WERI-Rb-1 (cell line): Measurements from ENCODE around the gene USP9X.
"Not testable (repeated sequence)": the region's sequence is repeated elsewhere in the genome, so short reads cannot be mapped to it uniquely, and the experiment has no call there.

ENCODE experiments used
- DNase-seq: peaks from one replicate; pipeline ENCODE4 v3.0.0-alpha.2; 2020
- H3K27ac ChIP-seq: fragments of 250-450 bp; sonication (Bioruptor Pico); 2 replicates; pipeline ENCODE4 v1.5.1; 2020; ENCODE audit warnings: mild to moderate bottlenecking, moderate library complexity
- H3K27me3 ChIP-seq: fragments of 250-450 bp; sonication (Bioruptor Pico); 2 replicates; pipeline ENCODE4 v1.5.1; 2021; ENCODE audit warnings: mild to moderate bottlenecking, low read depth, moderate library complexity; ENCODE audit not compliant: insufficient read depth, severe bottlenecking
- H3K36me3 ChIP-seq: fragments of 250-450 bp; sonication (Bioruptor Pico); 2 replicates; pipeline ENCODE4 v1.5.1; 2020; ENCODE audit warnings: mild to moderate bottlenecking, moderate library complexity
- H3K4me3 ChIP-seq: 2 replicates; pipeline ENCODE4 v1.5.1; 2011; ENCODE audit warnings: low read depth, mild to moderate bottlenecking, control low read depth, low read length
- H3K9me3 ChIP-seq: fragments of 250-450 bp; sonication (Bioruptor Pico); 2 replicates; pipeline ENCODE4 v1.5.1; 2021; ENCODE audit warnings: mild to moderate bottlenecking, moderate library complexity; ENCODE audit not compliant: severe bottlenecking
- TF ChIP-seq, protein P1 (sequence below): IDR thresholded peaks from 2 replicates; pipeline ENCODE4 v1.5.1; 2011; ENCODE audit warnings: low read depth, mild to moderate bottlenecking, control low read depth, inconsistent platforms, low read length

The USP9X gene

DNA sequence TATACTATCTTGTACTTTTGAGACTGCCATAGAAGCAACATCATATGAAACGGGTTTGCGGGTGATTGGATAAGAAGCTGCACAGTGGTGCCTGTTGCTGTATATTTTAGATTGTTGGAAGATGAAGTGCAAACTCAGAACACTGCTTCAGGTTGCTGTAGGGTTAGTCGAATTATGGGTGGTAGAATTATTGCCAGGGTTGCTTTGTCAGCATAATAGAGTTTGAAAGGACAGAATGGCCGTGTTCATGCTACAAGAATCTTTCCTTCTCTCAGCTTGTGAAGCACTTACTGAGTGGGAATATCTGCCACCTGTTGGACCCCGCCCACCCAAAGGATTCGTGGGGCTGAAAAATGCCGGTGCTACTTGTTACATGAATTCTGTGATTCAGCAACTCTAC lies 115.5 kb downstream of the USP9X start:
- H3K27ac ChIP-seq, result no peak overlapping the region
- TF ChIP-seq, protein P1, sequence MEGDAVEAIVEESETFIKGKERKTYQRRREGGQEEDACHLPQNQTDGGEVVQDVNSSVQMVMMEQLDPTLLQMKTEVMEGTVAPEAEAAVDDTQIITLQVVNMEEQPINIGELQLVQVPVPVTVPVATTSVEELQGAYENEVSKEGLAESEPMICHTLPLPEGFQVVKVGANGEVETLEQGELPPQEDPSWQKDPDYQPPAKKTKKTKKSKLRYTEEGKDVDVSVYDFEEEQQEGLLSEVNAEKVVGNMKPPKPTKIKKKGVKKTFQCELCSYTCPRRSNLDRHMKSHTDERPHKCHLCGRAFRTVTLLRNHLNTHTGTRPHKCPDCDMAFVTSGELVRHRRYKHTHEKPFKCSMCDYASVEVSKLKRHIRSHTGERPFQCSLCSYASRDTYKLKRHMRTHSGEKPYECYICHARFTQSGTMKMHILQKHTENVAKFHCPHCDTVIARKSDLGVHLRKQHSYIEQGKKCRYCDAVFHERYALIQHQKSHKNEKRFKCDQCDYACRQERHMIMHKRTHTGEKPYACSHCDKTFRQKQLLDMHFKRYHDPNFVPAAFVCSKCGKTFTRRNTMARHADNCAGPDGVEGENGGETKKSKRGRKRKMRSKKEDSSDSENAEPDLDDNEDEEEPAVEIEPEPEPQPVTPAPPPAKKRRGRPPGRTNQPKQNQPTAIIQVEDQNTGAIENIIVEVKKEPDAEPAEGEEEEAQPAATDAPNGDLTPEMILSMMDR, result no peak
- no peak for DNase-seq
- no peaks in the 10 kb centered on the region for H3K27me3 ChIP-seq
- H3K9me3 ChIP-seq, result no peaks in the 10 kb centered on the region
- H3K36me3 ChIP-seq, result peaks cover 90% of the 10 kb centered on the region
- no peak overlapping the region for H3K4me3 ChIP-seq

DNA sequence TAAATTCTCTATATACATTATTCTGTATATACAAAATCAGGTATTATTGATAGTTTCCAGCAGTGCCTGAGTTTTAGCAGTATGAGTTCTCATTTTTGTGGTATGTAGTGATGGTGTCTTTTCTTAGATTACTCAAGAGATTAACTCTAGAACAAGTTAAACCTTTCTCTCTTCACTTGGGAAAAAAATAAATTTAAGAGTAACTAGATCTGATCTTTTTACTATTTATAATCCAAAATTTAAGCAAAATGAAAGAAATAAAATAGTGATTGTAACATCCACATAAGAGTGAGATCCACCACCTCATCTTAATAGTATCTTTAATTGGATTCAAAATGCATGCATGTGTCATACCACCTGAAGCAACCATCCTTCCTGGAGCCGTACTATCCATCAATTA lies 124.6 kb downstream of the USP9X start:
- TF ChIP-seq, protein P1, result no peak
- H3K27ac ChIP-seq, result no peak overlapping the region
- peaks cover 70% of the 10 kb centered on the region for H3K36me3 ChIP-seq
- no peak overlapping the region for H3K4me3 ChIP-seq
- H3K9me3 ChIP-seq, result peaks cover 6% of the 10 kb centered on the region
- no peaks in the 10 kb centered on the region for H3K27me3 ChIP-seq
- no peak for DNase-seq

DNA sequence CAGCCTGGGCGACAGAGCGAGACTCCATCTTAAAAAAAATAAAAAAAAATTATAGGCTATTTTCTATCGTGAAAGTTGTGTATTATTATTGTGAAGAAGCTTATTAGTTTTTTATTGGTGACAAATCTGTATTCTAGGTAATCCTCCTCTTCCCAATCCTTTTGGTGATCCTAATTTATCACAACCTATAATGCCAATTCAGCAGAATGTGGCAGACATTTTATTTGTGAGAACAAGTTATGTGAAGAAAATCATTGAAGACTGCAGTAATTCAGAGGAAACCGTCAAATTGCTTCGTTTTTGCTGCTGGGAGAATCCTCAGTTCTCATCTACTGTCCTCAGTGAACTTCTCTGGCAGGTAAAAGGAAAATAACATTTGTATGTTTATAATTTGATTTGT lies 139.4 kb downstream of the USP9X start:
- Histone ChIP-seq H3K4me3 (no peak overlapping the region), H3K27me3 (no peaks in the 10 kb centered on the region), H3K27ac (no peak overlapping the region), H3K36me3 (peaks cover 71% of the 10 kb centered on the region), H3K9me3 (no peaks in the 10 kb centered on the region)
- TF ChIP-seq, protein P1, result no peak
- no peak for DNase-seq

DNA sequence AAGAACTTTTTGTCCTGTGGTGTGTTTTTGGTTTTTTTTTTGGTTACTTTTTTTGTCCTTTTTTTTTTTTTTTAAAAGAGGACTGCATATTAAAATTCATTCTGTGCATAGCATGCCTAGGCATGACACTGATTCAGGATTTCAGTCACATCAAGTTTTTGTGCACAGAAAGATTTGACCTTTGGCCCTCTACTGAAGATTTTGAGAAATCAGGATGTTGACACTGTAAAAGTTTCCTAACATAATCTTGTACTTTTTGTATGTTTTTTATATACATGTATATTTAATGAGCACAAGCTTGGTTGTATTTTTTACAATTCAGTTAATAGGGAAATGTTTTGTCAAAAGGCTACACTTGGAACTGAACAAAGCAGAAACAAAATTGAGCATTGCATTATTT lies 148.7 kb downstream of the USP9X start:
- no peak for DNase-seq
- Histone ChIP-seq H3K36me3 (peaks cover 40% of the 10 kb centered on the region), H3K27me3 (no peaks in the 10 kb centered on the region), H3K9me3 (no peaks in the 10 kb centered on the region), H3K4me3 (no peak overlapping the region), H3K27ac (no peak overlapping the region)
- TF ChIP-seq, protein P1, result no peak

DNA sequence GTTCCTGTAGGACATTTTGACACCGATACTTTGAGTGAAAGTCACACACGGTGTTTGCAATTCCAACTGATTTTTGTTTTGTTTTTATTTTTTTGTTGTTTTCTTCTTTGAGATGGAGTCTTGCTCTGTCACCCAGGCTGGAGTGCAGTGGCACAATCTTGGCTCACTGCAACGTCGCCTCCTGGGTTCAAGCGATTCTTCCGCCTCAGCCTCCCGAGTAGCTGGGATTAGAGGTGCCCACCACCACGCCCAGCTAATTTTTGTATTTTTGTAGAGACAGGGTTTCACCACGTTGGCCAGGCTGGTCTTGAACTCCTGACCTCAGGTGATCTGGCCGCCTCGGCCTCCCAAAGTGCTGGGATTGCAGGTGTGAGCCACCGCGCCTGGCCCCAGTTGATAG lies 149.2 kb downstream of the USP9X start:
- peaks cover 35% of the 10 kb centered on the region for H3K36me3 ChIP-seq
- H3K27ac ChIP-seq, DNase-seq: not testable (repeated sequence)

DNA sequence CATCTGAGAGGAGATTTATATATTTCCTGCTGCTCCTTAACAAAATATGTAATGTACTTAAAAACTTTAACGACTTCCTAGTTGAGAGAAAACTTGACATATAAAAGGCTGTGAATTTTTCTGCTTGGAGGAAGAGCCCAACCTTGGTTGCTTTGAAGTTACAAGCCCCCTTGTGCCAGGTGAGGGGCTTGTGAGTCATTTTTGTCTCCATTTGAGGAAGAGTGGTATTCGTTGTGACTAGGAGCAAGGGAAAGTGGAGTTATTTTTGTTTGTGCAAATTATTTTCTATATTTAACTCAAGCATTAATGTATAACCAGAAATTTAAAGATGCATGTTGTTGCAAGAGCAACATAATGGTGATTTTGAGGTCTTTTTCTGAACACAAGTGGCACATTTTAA lies 149.7 kb downstream of the USP9X start:
- no peaks in the 10 kb centered on the region for H3K27me3 ChIP-seq
- no peak for DNase-seq
- H3K4me3 ChIP-seq, result no peak overlapping the region
- TF ChIP-seq, protein P1, result no peak
- no peaks in the 10 kb centered on the region for H3K9me3 ChIP-seq
- H3K36me3 ChIP-seq, result peaks cover 30% of the 10 kb centered on the region
- no peak overlapping the region for H3K27ac ChIP-seq

More for the DNA sequence above, 149.2 kb downstream of the USP9X start:
- not testable (repeated sequence) for H3K27me3 ChIP-seq, H3K4me3 ChIP-seq, H3K9me3 ChIP-seq
